Activated T-cell treated with anti-CD3 and anti-CD28 coated beads, Interleukin-2, amount 50 U/mL, for 24 hours (primary cell): ENCODE measurements around the gene ALG9.

Source experiments
- DNase-seq: peaks from one replicate; pipeline ENCODE4 v3.0.0-alpha.2; 2020
- H3K27ac Mint-ChIP-seq: 2 replicates; pipeline ENCODE4 v1.8.0; 2020; ENCODE audit warnings: mild to moderate bottlenecking, mixed read lengths
- H3K27me3 Mint-ChIP-seq: 2 replicates; pipeline ENCODE4 v1.8.0; 2020; ENCODE audit warnings: mixed read lengths
- H3K36me3 Mint-ChIP-seq: 2 replicates; pipeline ENCODE4 v1.8.0; 2020; ENCODE audit warnings: low read depth, mixed read lengths
- H3K4me1 Mint-ChIP-seq: 2 replicates; pipeline ENCODE4 v1.8.0; 2020; ENCODE audit warnings: low read depth, mixed read lengths
- H3K4me3 Mint-ChIP-seq: 2 replicates; pipeline ENCODE4 v1.8.0; 2020; ENCODE audit warnings: mild to moderate bottlenecking, moderate library complexity, mixed read lengths
- H3K9me3 Mint-ChIP-seq: 2 replicates; pipeline ENCODE4 v1.8.0; 2020; ENCODE audit warnings: mixed read lengths

ALG9 gene

GRCh38 chr11:111762981-111763643 is 108.3 kb downstream of the ALG9 start:
- H3K36me3 Mint-ChIP-seq, result peaks cover 76% of the 10 kb centered on the region
- no peaks in the 10 kb centered on the region for H3K27me3 Mint-ChIP-seq
- peaks cover 39% of the 10 kb centered on the region for H3K4me1 Mint-ChIP-seq
- no peak for DNase-seq
- H3K27ac Mint-ChIP-seq, result no peak overlapping the region
- H3K9me3 Mint-ChIP-seq, result no peaks in the 10 kb centered on the region
- no peak overlapping the region for H3K4me3 Mint-ChIP-seq

- H3K9me3 Mint-ChIP-seq, result no peaks in the 10 kb centered on the region
- H3K27me3 Mint-ChIP-seq, result no peaks in the 10 kb centered on the region
- no peak overlapping the region for H3K27ac Mint-ChIP-seq
- H3K4me3 Mint-ChIP-seq, result no peak overlapping the region
- peaks cover 82% of the 10 kb centered on the region for H3K36me3 Mint-ChIP-seq
- DNase-seq, result no peak
- peaks cover 39% of the 10 kb centered on the region for H3K4me1 Mint-ChIP-seq
Measured at GRCh38 chr11:111762526-111762925, 108.9 kb downstream of the ALG9 start.

GRCh38 chr11:111761036-111761435 is 110.3 kb downstream of the ALG9 start:
- no peaks in the 10 kb centered on the region for H3K9me3 Mint-ChIP-seq
- H3K36me3 Mint-ChIP-seq, result peaks cover 94% of the 10 kb centered on the region
- no peak overlapping the region for H3K27ac Mint-ChIP-seq
- H3K4me3 Mint-ChIP-seq, result no peak overlapping the region
- H3K27me3 Mint-ChIP-seq, result no peaks in the 10 kb centered on the region
- no peak for DNase-seq
- peaks cover 29% of the 10 kb centered on the region for H3K4me1 Mint-ChIP-seq

GRCh38 chr11:111759778-111760407 is 111.5 kb downstream of the ALG9 start:
- Mint-ChIP-seq H3K4me3 (no peak overlapping the region), H3K36me3 (peaks cover 89% of the 10 kb centered on the region), H3K4me1 (peaks cover 26% of the 10 kb centered on the region), H3K27me3 (no peaks in the 10 kb centered on the region), H3K27ac (no peak overlapping the region), H3K9me3 (no peaks in the 10 kb centered on the region)
- DNase-seq, result no peak

GRCh38 chr11:111759376-111759775 is 112.0 kb downstream of the ALG9 start:
- Mint-ChIP-seq H3K9me3 (no peaks in the 10 kb centered on the region), H3K27me3 (no peaks in the 10 kb centered on the region), H3K4me1 (peaks cover 21% of the 10 kb centered on the region), H3K36me3 (peaks cover 90% of the 10 kb centered on the region), H3K4me3 (no peak overlapping the region), H3K27ac (no peak overlapping the region)
- no peak for DNase-seq

GRCh38 chr11:111756097-111756496 is 115.3 kb downstream of the ALG9 start:
- no peak for DNase-seq
- Mint-ChIP-seq H3K4me3 (no peak overlapping the region), H3K4me1 (no peaks in the 10 kb centered on the region), H3K27me3 (no peaks in the 10 kb centered on the region), H3K27ac (no peak overlapping the region), H3K36me3 (peaks cover 88% of the 10 kb centered on the region), H3K9me3 (no peaks in the 10 kb centered on the region)

- Mint-ChIP-seq H3K27me3 (no peaks in the 10 kb centered on the region), H3K4me3 (no peak overlapping the region), H3K36me3 (peaks cover 89% of the 10 kb centered on the region), H3K9me3 (no peaks in the 10 kb centered on the region), H3K4me1 (no peaks in the 10 kb centered on the region), H3K27ac (no peak overlapping the region)
- DNase-seq, result no peak
Measured at GRCh38 chr11:111749646-111750045, 121.7 kb downstream of the ALG9 start.

- no peak overlapping the region for H3K4me3 Mint-ChIP-seq
- H3K27me3 Mint-ChIP-seq, result no peaks in the 10 kb centered on the region
Measured at GRCh38 chr11:111748035-111748804, 123.2 kb downstream of the ALG9 start.

GRCh38 chr11:111745719-111746504 is 125.5 kb downstream of the ALG9 start:
- Mint-ChIP-seq H3K4me1 (no peaks in the 10 kb centered on the region), H3K9me3 (no peaks in the 10 kb centered on the region), H3K4me3 (no peak overlapping the region), H3K27ac (no peak overlapping the region), H3K36me3 (peaks cover 90% of the 10 kb centered on the region), H3K27me3 (no peaks in the 10 kb centered on the region)
- DNase-seq, result no peak

More at GRCh38 chr11:111748035-111748804, 123.2 kb downstream of the ALG9 start:
- Mint-ChIP-seq H3K27ac (no peak overlapping the region), H3K9me3 (no peaks in the 10 kb centered on the region), H3K4me1 (no peaks in the 10 kb centered on the region), H3K36me3 (peaks cover 88% of the 10 kb centered on the region)
- no peak for DNase-seq

GRCh38 chr11:111743700-111744099 is 127.7 kb downstream of the ALG9 start:
- Mint-ChIP-seq H3K4me1 (no peaks in the 10 kb centered on the region), H3K27me3 (no peaks in the 10 kb centered on the region), H3K36me3 (peaks cover 92% of the 10 kb centered on the region), H3K4me3 (no peak overlapping the region), H3K9me3 (no peaks in the 10 kb centered on the region), H3K27ac (no peak overlapping the region)
- no peak for DNase-seq

GRCh38 chr11:111741751-111742150 is 129.6 kb downstream of the ALG9 start:
- H3K36me3 Mint-ChIP-seq, result peaks cover 85% of the 10 kb centered on the region
- H3K27ac Mint-ChIP-seq, result peak overlapping the region; percentile 42
- no peak overlapping the region for H3K4me3 Mint-ChIP-seq
- no peak for DNase-seq
- H3K27me3 Mint-ChIP-seq, result no peaks in the 10 kb centered on the region
- no peaks in the 10 kb centered on the region for H3K9me3 Mint-ChIP-seq
- peaks cover 4% of the 10 kb centered on the region for H3K4me1 Mint-ChIP-seq

- H3K27me3 Mint-ChIP-seq, result no peaks in the 10 kb centered on the region
- H3K4me1 Mint-ChIP-seq, result peaks cover 15% of the 10 kb centered on the region
- no peaks in the 10 kb centered on the region for H3K9me3 Mint-ChIP-seq
- DNase-seq, result no peak
- no peak overlapping the region for H3K4me3 Mint-ChIP-seq
- H3K36me3 Mint-ChIP-seq, result peaks cover 77% of the 10 kb centered on the region
- H3K27ac Mint-ChIP-seq, result no peak overlapping the region
Measured at GRCh38 chr11:111739299-111739698, 132.1 kb downstream of the ALG9 start.

- Mint-ChIP-seq H3K9me3 (no peaks in the 10 kb centered on the region), H3K4me3 (no peak overlapping the region), H3K4me1 (peaks cover 15% of the 10 kb centered on the region), H3K27me3 (no peaks in the 10 kb centered on the region), H3K36me3 (peaks cover 61% of the 10 kb centered on the region), H3K27ac (peak overlapping the region; percentile 74)
- no peak for DNase-seq
Measured at GRCh38 chr11:111737444-111738210, 133.8 kb downstream of the ALG9 start.
